GM12892 (cell line): Measurements from ENCODE around the gene LYRM4.

Experiments used
- DNase-seq: peaks from one replicate; pipeline ENCODE4 v3.0.0; 2011; ENCODE audit not compliant: insufficient read length
- FAIRE-seq: peaks from 2 replicates; lab custom pipeline; 2011; peaks lifted over from hg19 to GRCh38; lab: Jason Lieb, UNC
- POLR2A ChIP-seq: IDR thresholded peaks from 2 replicates; pipeline ENCODE4 v1.6.1; 2011; ENCODE audit warnings: low read depth, low read length, control low read depth
- POLR2AphosphoS5 ChIP-seq: IDR thresholded peaks from 2 replicates; pipeline ENCODE4 v1.6.1; 2011; ENCODE audit warnings: low read depth, low read length, control low read depth
- TAF1 ChIP-seq: IDR thresholded peaks from 2 replicates; pipeline ENCODE4 v1.6.1; 2011; ENCODE audit warnings: low read depth, mild to moderate bottlenecking, control low read depth, low read length, borderline replicate concordance

LYRM4 gene

DNA sequence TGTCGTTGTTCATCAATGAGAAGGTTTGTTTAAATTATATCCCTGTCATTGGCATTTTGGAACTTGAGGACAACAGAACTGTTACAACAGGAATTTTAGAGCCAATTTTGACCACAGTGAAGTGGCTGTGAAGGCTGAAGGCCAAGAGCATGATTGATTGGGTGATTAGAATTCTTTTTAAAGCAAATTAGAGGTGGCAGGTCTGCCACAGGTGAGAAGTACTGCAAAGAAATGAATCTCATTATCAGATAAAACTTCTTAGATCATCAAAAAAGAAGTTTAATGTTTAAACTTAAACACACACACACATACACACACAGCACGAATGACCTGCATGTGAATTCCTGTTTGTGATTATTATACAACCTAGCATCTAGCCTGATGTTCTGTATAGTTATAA lies 32.9 kb upstream of the LYRM4 start:
- no peak for FAIRE-seq
- no peak for DNase-seq
- TF ChIP-seq TAF1: no peak
- TF ChIP-seq POLR2AphosphoS5: no peak
- no peak for TF ChIP-seq POLR2A

DNA sequence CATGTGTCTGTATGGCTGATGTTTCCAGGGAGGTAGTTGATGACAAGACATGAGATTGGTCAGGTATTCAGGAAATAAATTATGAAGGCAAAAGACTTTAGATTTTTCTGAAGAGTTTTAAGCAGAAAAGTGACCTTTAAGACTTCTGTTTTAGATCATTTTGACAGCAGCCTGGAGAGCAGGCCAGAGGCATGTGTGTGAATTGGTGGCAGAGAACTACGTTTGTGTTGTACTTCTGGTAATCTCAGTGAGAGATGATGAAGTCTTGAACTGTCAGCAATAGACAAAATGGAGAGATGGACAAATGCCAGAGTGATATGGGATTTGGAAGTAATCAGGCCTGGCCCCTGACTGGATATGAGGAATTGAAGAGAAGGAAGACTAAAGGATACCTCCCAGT lies 31.4 kb upstream of the LYRM4 start:
- DNase-seq (no peak), FAIRE-seq (no peak)
- no peak for TF ChIP-seq POLR2A
- no peak for TF ChIP-seq POLR2AphosphoS5
- no peak for TF ChIP-seq TAF1

DNA sequence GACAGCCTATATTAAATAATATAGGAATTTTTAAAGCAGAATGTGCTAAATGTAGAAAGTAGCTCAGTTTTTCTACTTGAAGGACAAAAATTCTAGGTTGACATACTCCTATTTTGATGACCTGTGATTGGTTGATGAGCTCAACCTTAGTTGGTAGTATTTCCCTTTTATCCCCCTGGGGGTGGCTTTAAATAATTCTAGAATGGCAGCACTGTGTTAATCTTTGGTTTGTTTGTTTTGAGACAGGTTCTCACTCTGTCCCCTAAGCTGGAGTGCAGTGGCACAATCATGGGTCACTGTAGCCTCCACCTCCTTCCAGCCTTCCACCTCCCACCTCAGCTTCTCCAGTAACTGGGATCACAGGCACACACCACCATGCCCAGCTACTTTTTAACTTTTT lies 29.8 kb upstream of the LYRM4 start:
- DNase-seq: no peak
- TF ChIP-seq POLR2A (no peak), POLR2AphosphoS5 (no peak), TAF1 (no peak)
- FAIRE-seq: no peak

DNA sequence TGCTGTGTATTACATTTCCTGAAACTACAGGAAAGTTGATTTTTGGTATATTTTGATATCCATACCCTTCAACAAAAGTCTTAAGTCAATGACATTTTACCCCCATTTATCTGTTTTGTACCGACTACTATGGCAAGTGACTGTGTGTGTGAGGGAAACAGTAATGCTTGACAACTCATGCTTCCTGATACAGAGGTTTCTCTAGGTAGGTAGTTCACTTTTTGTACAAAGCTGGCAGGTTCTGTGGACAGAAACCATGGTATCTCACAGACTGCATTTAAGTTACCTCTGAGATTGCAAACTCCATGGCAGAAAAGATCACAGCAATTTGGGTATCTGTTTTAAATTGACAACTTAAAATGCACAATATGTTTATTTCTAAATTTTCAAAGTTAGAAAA lies 29.3 kb upstream of the LYRM4 start:
- FAIRE-seq: peak; percentile 75
- no peak for TF ChIP-seq TAF1
- no peak for TF ChIP-seq POLR2AphosphoS5
- TF ChIP-seq POLR2A: no peak

DNA sequence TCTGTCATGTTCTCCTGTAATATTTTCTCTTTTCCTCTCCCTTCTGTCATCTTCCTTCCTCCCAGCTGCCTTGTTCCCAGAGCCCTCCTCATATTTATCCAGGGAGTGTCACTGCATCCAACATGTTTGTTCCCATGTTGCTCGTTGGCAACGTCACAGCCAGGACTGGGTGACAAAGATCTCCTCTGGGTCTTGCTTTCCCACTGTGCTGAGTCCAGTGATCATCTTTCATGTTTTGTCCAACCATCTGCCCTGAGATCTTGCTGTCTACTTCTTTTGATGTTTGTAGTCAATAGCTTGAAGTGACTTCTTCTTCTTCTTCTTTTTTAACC lies 27.2 kb upstream of the LYRM4 start:
- TF ChIP-seq TAF1 (no peak), POLR2A (no peak), POLR2AphosphoS5 (no peak)
- DNase-seq (no peak), FAIRE-seq (peak; percentile 33)

More for the DNA sequence above, 29.3 kb upstream of the LYRM4 start:
- DNase-seq: no peak

DNA sequence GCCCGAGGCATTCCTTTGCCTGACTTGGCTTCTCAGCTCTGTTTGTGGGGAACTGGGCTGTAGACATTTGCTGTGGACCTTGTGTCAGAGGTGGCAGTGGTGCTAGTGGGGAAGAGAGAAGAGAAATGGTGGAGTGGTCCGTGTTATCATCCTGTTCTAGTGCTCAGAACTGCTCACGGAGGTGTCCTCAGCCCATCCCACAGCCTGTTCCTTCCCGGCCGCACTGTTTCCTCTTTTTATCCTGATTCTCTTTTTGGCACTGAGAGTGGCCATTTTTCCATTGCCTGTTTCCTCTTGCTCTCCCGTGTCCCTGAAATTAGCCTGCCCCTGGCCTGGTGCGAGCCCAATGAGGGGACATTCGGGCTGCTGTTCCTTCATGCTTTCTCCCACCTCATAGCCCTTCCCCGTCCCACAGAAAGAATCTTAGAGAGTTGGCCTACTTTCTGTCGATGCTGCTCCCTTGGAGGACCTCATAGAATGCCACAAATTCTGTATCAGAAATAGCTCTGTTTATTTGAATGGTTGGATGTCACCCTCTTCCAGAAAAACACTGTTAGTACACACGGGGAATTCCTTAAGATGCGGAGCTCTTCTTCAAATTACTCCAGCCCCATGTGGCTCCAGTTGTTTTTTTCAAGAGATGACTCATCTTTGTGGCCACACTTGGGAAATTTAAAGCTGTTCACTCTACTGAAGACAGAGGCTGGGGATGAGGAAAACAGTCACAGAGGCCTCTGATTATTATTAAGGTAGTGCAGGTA lies 26.6 kb upstream of the LYRM4 start:
- TF ChIP-seq POLR2AphosphoS5 (no peak), TAF1 (no peak), POLR2A (no peak)
- no peak for DNase-seq
- no peak for FAIRE-seq

DNA sequence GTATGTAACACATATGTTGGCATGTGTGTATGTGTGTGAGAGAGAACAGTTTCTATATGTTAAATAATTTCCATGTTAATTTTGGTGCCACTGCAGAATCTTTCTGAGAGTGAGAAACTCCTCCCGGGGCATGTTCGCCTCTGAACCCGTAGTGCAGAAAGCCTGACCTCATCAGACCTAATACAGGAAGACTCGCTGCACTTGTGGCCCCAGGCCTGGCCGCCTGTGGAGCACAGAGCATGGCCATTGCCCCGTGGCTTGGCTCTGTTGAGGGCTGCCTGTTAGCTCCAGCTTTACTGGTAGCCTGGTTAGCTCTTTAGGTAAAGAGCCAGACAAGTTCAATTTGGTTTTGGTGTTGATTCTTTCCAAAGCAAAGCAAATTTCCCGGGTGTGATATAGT lies 26.0 kb upstream of the LYRM4 start:
- DNase-seq: no peak
- peak; percentile 51 for FAIRE-seq
- TF ChIP-seq POLR2AphosphoS5 (no peak), POLR2A (no peak)

DNA sequence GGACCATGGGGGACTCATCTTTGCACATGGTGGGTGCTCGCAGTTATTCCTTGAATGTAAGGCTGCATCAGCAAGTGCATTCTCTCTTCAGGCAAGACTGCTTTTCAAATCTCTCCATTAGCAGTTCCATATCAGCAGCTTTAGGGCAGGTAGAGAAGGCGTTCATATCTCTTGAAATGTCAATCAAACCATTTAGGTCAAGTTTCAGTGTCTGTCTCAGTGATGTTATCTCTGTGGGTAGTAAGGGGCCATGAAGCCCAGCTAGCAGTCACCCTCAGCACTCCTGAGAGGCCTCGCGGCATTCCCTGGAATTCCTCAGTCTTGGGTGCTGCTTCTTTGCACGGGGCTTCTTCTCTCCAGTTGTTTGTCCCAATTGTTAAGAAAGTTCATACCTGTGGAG lies 24.8 kb upstream of the LYRM4 start:
- FAIRE-seq (no peak), DNase-seq (no peak)
- TF ChIP-seq TAF1 (no peak), POLR2A (no peak)

DNA sequence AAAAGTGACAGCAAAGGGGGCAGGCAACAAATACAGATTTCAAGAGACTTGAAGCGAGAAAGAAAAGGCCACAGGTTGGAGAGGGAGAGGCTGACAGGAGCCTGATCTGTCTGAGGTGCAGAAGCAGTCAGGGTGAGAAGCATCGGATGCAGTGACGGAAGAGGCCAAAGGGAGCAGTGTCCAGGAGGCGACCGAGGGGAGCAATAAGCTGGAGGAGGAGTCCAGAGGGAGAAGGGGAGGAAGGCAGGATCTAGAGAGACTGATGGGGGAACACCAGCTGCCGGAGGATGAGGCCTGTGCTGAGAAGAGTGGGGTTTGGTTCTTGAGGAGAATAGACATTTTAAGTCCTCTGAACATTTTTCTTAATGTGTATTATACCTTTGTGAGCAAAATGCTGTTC lies 24.3 kb upstream of the LYRM4 start:
- no peak for DNase-seq
- TF ChIP-seq TAF1: no peak
- TF ChIP-seq POLR2A: no peak
- TF ChIP-seq POLR2AphosphoS5: no peak
- no peak for FAIRE-seq

DNA sequence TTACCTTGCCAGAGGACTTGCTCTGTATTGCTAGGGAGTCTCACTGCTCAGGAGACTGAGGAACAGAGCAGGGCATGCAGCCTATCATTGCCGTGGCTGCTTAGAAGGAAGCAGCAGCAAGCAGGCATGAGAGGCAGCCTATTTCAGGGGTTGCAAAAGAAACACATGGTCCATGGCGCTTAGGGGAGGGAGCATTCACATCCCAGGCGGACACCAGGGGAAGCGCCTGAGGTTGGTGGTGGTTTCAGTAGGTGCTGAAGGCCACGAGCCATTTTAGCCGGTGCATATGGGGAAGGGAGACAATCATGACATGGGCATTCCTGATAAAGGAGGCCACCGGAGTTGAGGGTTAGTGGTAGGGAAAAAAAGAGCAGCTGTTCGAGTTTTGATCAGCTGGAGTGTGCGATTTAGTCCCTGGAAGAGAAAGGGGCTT lies 21.5 kb upstream of the LYRM4 start:
- DNase-seq (no peak), FAIRE-seq (peak; percentile 36)
- TF ChIP-seq POLR2AphosphoS5: no peak
- no peak for TF ChIP-seq TAF1
- no peak for TF ChIP-seq POLR2A

DNA sequence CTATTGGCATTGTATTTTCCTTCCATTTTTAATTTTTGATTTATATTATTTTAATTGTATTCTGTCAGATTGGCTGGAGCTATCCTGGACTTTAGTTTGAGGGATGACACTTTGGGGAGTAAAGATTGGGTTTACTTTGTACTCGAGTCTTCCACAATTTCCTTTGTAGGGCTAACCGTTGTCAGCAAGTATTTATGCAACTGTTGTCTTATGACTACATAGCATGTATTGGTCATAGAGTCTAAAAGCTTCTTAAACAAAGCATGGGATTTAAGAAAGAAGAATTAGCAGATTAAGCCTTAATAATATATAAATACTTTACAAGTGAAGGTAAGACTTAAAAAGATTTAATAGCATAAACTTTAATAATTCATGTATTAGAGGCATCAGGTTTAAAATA lies 20.2 kb upstream of the LYRM4 start:
- FAIRE-seq: no peak
- DNase-seq: no peak
- TF ChIP-seq POLR2AphosphoS5 (no peak), TAF1 (no peak), POLR2A (no peak)

DNA sequence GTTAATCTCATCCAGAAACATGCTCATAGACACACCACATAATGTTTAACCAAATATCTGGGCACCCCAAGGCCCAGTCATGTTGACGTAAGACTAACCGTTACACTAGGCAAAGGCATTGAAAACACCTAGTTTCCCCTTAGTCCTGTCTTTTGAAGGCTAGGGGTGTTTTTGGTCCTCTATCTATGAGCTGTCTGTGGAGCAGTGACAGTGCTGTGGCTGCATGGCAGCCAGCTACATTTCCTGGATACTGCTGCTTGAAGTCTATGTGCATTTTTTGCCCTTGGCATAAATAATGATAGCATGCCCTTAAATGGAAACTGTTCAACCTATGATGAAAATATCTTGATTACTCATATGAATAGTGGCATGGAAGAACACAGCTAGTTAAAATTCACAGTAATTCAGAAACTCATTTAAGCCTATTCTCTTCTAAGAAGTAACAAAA lies 19.2 kb upstream of the LYRM4 start:
- FAIRE-seq: peak; percentile 88
- peak; percentile 50; the same call in 1 of the 2 replicates for TF ChIP-seq POLR2A
- TF ChIP-seq TAF1: no peak
- DNase-seq: no peak
